ENCODE data around the gene RAD54L2.

DNA sequence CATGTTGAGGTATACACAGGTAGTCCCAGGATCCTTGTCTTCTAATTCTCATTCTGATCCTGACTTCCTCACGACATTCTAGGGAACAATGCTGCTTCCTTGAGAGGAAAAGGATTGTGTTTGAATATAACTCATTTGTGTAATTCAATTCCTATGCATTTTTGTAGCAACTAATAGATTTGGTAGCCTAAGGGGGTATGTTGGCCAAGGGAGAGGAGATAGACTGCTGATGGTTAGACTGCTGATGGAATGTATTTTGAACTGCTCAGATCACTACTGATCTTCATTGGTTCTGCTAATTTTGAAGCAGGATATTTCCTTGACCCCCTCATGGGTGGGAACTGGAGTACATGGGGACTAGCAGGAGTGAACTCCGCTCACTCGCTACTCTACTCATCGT, 39.7 kb downstream of the RAD54L2 start:
- TF ChIP-seq, protein P1, sequence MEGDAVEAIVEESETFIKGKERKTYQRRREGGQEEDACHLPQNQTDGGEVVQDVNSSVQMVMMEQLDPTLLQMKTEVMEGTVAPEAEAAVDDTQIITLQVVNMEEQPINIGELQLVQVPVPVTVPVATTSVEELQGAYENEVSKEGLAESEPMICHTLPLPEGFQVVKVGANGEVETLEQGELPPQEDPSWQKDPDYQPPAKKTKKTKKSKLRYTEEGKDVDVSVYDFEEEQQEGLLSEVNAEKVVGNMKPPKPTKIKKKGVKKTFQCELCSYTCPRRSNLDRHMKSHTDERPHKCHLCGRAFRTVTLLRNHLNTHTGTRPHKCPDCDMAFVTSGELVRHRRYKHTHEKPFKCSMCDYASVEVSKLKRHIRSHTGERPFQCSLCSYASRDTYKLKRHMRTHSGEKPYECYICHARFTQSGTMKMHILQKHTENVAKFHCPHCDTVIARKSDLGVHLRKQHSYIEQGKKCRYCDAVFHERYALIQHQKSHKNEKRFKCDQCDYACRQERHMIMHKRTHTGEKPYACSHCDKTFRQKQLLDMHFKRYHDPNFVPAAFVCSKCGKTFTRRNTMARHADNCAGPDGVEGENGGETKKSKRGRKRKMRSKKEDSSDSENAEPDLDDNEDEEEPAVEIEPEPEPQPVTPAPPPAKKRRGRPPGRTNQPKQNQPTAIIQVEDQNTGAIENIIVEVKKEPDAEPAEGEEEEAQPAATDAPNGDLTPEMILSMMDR (IDR thresholded peaks at IDR 0.05), result no peak
- TF ChIP-seq POLR2AphosphoS5 (IDR thresholded peaks at IDR 0.05), result no peak

Data from breast epithelium (tissue), 3 donors.